Kidney epithelial cell (primary cell): Measurements from ENCODE around the gene WDR4. TPM values are rescaled to one million over a fixed set of nuclear protein-coding genes. Genes with fewer than 3 reads are reported as not detected.
"Not testable (repeated sequence)": the region's sequence is repeated elsewhere in the genome, so short reads cannot be mapped to it uniquely, and the experiment has no call there.

Source experiments
- DNase-seq: peaks from one replicate; pipeline ENCODE4 v3.0.0-alpha.2; 2010; ENCODE audit warnings: low read depth
- H3K27me3 ChIP-seq: 2 replicates; pipeline ENCODE4 v1.6.0; 2011; ENCODE audit warnings: low read length; ENCODE audit not compliant: control insufficient read depth, insufficient read depth
- H3K36me3 ChIP-seq: 2 replicates; pipeline ENCODE4 v1.5.1; 2011; ENCODE audit warnings: low read length; ENCODE audit not compliant: control insufficient read depth, insufficient read depth
- H3K4me3 ChIP-seq: 2 replicates; pipeline ENCODE4 v1.5.1; 2011; ENCODE audit warnings: low read depth, mild to moderate bottlenecking, control low read depth, low read length
- CTCF ChIP-seq: IDR thresholded peaks from 2 replicates; pipeline ENCODE4 v1.5.1; 2011; ENCODE audit warnings: mild to moderate bottlenecking, moderate library complexity, low read length, control low read depth, inconsistent platforms; ENCODE audit not compliant: insufficient read depth, poor library complexity, severe bottlenecking
- total RNA-seq: library from RNA; depleted of rRNA; stranded (reverse); fragments of >200 nt; gene quantifications from 2 replicates; pipeline ENCODE4 v1.2.3, GENCODE V29; 2015

WDR4 gene
- total RNA-seq, 1 donor from 2014 or later: 17.2 TPM

GRCh38 chr21:42835611-42836401, 43.5 kb downstream of the WDR4 start:
- H3K36me3 ChIP-seq: peaks cover 2% of the 10 kb centered on the region
- DNase-seq: no peak
- H3K27me3 ChIP-seq: peaks cover 6% of the 10 kb centered on the region
- TF ChIP-seq CTCF: no peak
- H3K4me3 ChIP-seq: no peak overlapping the region

DNA sequence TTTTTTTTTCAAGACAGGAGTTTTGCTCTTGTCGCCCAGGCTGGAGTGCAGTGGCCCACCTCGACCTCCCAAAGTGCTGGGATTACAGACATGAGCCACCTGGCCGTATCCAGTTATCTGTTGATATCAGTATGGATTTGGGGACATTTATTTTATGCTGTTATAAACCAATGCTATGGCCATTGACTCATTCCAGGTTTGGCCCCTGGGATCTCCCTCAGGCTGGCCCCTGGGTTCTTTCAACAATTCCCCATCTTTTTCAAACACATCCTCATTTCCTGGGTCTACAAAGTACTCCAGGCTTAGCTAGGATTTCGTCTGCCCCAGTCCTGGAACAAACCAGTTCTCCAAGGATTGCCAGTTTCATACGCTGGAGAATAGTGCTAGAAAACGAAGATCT, 44.1 kb downstream of the WDR4 start:
- TF ChIP-seq CTCF: no peak
- Histone ChIP-seq H3K4me3 (no peak overlapping the region), H3K36me3 (no peaks in the 10 kb centered on the region), H3K27me3 (peaks cover 6% of the 10 kb centered on the region)
- DNase-seq: no peak

- Histone ChIP-seq H3K27me3 (peaks cover 6% of the 10 kb centered on the region), H3K36me3 (no peaks in the 10 kb centered on the region), H3K4me3 (no peak overlapping the region)
- no peak for TF ChIP-seq CTCF
- DNase-seq: no peak
These were observed 44.6 kb downstream of the WDR4 start for GRCh38 chr21:42834726-42835191.

DNA sequence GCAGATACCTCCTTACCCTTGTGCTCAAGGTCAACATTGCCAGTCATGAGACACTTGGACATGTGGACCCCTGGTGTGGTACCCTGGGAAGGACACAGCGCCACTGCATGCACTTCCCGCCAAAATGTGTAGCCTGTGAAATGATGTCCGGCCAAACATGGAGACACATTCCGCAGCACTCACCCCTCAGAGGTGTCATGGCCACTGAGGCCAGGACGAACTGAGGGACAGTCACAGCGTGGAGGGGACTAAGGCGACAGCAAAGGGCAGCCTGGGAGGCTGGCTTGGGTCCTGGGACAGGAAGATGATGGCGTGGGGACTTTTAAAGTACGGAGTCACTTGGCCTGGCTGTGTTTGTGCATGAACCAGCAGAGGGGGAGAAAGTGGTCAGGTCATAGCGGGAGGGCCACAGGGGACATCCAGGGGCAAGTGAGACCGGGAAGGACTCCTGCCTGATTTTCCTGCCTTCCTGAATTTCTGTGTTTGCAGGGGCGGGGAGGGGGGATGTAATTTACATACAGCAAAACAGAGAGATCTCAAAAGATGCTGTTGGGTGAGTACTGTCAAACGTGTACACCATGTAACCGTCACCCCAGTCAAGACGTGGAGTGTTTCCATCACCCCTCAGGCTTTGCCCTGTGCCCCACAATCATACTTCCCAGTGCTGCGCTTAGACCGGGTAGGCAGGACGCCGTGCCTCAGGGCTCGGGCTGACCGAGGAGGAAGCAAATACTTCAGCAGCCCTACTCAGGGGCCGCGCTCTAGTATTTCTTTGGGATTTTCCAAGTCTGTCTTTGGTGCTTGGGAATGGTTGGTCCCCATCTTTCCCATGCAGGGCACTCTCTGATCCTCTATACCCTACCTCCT, 45.2 kb downstream of the WDR4 start:
- TF ChIP-seq CTCF: no peak
- DNase-seq: no peak
- peaks cover 6% of the 10 kb centered on the region for H3K27me3 ChIP-seq
- H3K4me3 ChIP-seq: no peak overlapping the region
- H3K36me3 ChIP-seq: no peaks in the 10 kb centered on the region

DNA sequence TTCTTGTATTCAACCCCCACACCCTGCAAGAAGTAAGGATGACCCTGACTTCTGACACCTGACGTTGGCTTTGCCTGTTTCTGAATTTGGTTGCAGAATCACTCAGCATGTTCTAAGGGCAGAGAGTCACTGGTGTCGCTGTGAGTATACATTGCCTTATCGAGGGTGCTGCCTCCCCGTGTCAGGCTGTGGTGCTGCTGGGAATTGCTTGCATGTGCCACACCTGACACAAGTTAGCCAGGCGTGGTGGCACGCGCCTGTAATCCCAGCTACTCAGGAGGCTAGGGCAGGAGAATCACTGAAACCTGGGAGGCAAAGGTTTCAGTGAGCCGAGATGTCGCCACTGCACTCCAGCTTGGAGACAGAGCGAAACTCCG, 45.9 kb downstream of the WDR4 start:
- Histone ChIP-seq H3K27me3 (peaks cover 6% of the 10 kb centered on the region), H3K4me3 (no peak overlapping the region), H3K36me3 (no peaks in the 10 kb centered on the region)
- no peak for DNase-seq
- peak; percentile 33 for TF ChIP-seq CTCF

DNA sequence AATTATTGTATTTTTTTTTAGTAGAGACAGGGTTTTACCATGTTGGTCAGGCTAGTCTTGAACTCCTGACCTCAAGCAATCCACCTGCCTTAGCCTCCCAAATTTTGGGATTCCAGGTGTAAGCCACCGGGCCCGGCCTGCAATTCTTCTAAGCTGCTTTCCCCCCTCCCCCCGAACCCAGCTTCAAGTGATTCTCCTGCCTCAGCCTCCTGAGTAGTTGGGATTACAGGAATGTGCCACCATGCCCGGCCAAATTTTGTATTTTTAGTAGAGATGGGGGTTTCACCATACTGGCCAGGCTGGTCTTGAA, 47.1 kb downstream of the WDR4 start:
- not testable (repeated sequence) for H3K36me3 ChIP-seq, H3K27me3 ChIP-seq, DNase-seq, H3K4me3 ChIP-seq
